Natural killer cell (primary cell): ENCODE data around the gene AGTRAP. TPM values are rescaled to one million over a fixed set of nuclear protein-coding genes. Genes with fewer than 3 reads are reported as not detected.

Experiments
- ATAC-seq, 3 donors: fragments of 150-1000 bp in 2 of 3; fragments of 200-7000 bp in 1 of 3; cut with Tn5 transposase; 1 replicate in 1 of 3; 2 replicates in 2 of 3; pipeline ENCODE4 v1.10.0; 2021; ENCODE audit warnings: mild to moderate bottlenecking in 2 of 3, moderate library complexity in 2 of 3
- DNase-seq, 2 donors: peaks; one replicate each; pipeline versions ENCODE4 v3.0.0 to v3.0.0-alpha.2; 2013 to 2021; ENCODE audit warnings: mixed read lengths in 1 of 2
- H3K27ac ChIP-seq: one replicate; pipeline ENCODE4 v1.5.1; 2013; ENCODE audit warnings: mild to moderate bottlenecking, low read length
- H3K27me3 ChIP-seq: one replicate; pipeline ENCODE4 v1.6.1; 2013; ENCODE audit warnings: low read length; ENCODE audit not compliant: control insufficient read depth, insufficient read depth
- H3K36me3 ChIP-seq: one replicate; pipeline ENCODE4 v1.6.1; 2013; ENCODE audit warnings: low read length; ENCODE audit not compliant: control insufficient read depth, insufficient read depth
- H3K4me1 ChIP-seq: one replicate; pipeline ENCODE4 v1.6.1; 2013; ENCODE audit warnings: low read length; ENCODE audit not compliant: control insufficient read depth, insufficient read depth
- H3K4me3 ChIP-seq: one replicate; pipeline ENCODE4 v1.5.1; 2013; ENCODE audit warnings: low read length
- H3K9me3 ChIP-seq: one replicate; pipeline ENCODE4 v1.6.1; 2013; ENCODE audit warnings: low read length; ENCODE audit not compliant: control insufficient read depth, insufficient read depth
- H3K27ac Mint-ChIP-seq, 2 donors: one replicate each; pipeline ENCODE4 v1.8.0; 2022; ENCODE audit warnings: mild to moderate bottlenecking in 2 of 2, mixed read lengths in 2 of 2, moderate library complexity in 1 of 2
- H3K27me3 Mint-ChIP-seq, 2 donors: one replicate each; pipeline ENCODE4 v1.8.0; 2022; ENCODE audit warnings: low read depth in 2 of 2, mixed read lengths in 2 of 2
- H3K36me3 Mint-ChIP-seq: one replicate; pipeline ENCODE4 v1.8.0; 2022; ENCODE audit warnings: mixed read lengths
- H3K4me1 Mint-ChIP-seq, 2 donors: one replicate each; pipeline ENCODE4 v1.8.0; 2022; ENCODE audit warnings: mixed read lengths in 2 of 2
- H3K4me3 Mint-ChIP-seq: one replicate; pipeline ENCODE4 v1.8.0; 2022; ENCODE audit warnings: mild to moderate bottlenecking, moderate library complexity, mixed read lengths
- H3K9me3 Mint-ChIP-seq, 2 donors: one replicate each; pipeline ENCODE4 v1.8.0; 2022; ENCODE audit warnings: mixed read lengths in 2 of 2
- CTCF ChIP-seq: fragments of 200-600 bp; IDR thresholded peaks from one replicate; pipeline ENCODE4 v1.8.0; 2022; ENCODE audit warnings: antibody characterized with exemption
- WGBS: methylation state at CpG from one replicate; pipeline ENCODE4 v1.1.7; 2013; ENCODE audit warnings: missing lambda C conversion rate; ENCODE audit not compliant: insufficient coverage; 5-methylcytosine and 5-hydroxymethylcytosine counted together
- intact Hi-C: fragments of 100-400 bp; cut with micrococcal nuclease; formaldehyde crosslinking; loops from one replicate; pipeline ENCODE4 v1.14.2; 2022
- total RNA-seq, 4 donors: library from RNA; stranded (reverse); fragments of 120-200 nt in 1 of 4; gene quantifications; one replicate each; pipeline versions ENCODE4 v1.2.3 to v1.2.4, GENCODE V29; 2013 to 2022

The AGTRAP gene
- total RNA-seq, result 100 to 1,000 TPM in 2 of 3 donors, 10 to 100 TPM in 1; 94.6 to 122 (median 104) TPM
- total RNA-seq (2013), result 72.1 TPM

GRCh38 chr1:11735854-11736745 lies at the start of gene AGTRAP:
Gene AGTRAP, plus strand, starts transcription at chr1:11736136. Its CDS starts 73 bp downstream, at chr1:11736209.
- ATAC-seq (peak; percentile 67 to 78 (median 74)), DNase-seq (peak; percentile 84 to 94)
- H3K4me1 ChIP-seq, result peaks cover 77% of the 10 kb centered on the region
- H3K27ac ChIP-seq, result peak within 1 kb of the TSS; percentile 62
- H3K27me3 ChIP-seq, result no peaks in the 10 kb centered on the region
- Mint-ChIP-seq H3K9me3 (no peaks in the 10 kb centered on the region), H3K36me3 (no peaks in the 10 kb centered on the region), H3K27me3 (no peaks in the 10 kb centered on the region), H3K4me1 (peaks cover 70 to 74% of the 10 kb centered on the region in 2 donors), H3K27ac (peak within 1 kb of the TSS; percentile 87 to 98), H3K4me3 (peak within 1 kb of the TSS; percentile 93)
- no peaks in the 10 kb centered on the region for H3K9me3 ChIP-seq
- H3K4me3 ChIP-seq, result peak within 1 kb of the TSS; percentile 72
- H3K36me3 ChIP-seq, result no peaks in the 10 kb centered on the region
- 3% methylated on average over 59 of the region's 59 CpGs for WGBS
- no peak for TF ChIP-seq CTCF
- intact Hi-C loops, result loop anchor here (2.0 to 10.0 kb wide), 2 partner anchors 67 to 471 kb away; partner anchors contain the start of gene MTOR

GRCh38 chr1:11688506-11688905 lies 47.4 kb upstream of the AGTRAP start:
- Histone ChIP-seq H3K27me3 (peaks cover 13% of the 10 kb centered on the region), H3K4me3 (no peak overlapping the region), H3K4me1 (peaks cover 27% of the 10 kb centered on the region), H3K36me3 (no peaks in the 10 kb centered on the region), H3K9me3 (no peaks in the 10 kb centered on the region), H3K27ac (no peak overlapping the region)
- H3K4me3 Mint-ChIP-seq, result no peak overlapping the region
- no peak for TF ChIP-seq CTCF
- peaks cover 30 to 33% of the 10 kb centered on the region in 2 donors for H3K4me1 Mint-ChIP-seq
- peaks cover 0 to 22% of the 10 kb centered on the region in 2 donors for H3K27me3 Mint-ChIP-seq
- intact Hi-C loops, result loop anchor here (2.0 kb wide), 1 partner anchor 14 kb away; no protein-coding TSS in a partner anchor
- H3K9me3 Mint-ChIP-seq, result no peaks in the 10 kb centered on the region
- ATAC-seq (no peak), DNase-seq (no peak)
- no peak overlapping the region for H3K27ac Mint-ChIP-seq
- H3K36me3 Mint-ChIP-seq, result no peaks in the 10 kb centered on the region
- WGBS, result 91% methylated on average over 4 of the region's 4 CpGs

- no peaks in the 10 kb centered on the region for H3K36me3 ChIP-seq
- no peak for TF ChIP-seq CTCF
- no peaks in the 10 kb centered on the region for H3K36me3 Mint-ChIP-seq
- H3K27me3 Mint-ChIP-seq, result peaks cover 0 to 22% of the 10 kb centered on the region in 2 donors
- WGBS, result 4% methylated on average over 64 of the region's 64 CpGs
- no peak overlapping the region for H3K27ac ChIP-seq
- peaks cover 41% of the 10 kb centered on the region for H3K4me1 ChIP-seq
- ATAC-seq, result no peak
- no peaks in the 10 kb centered on the region for H3K9me3 Mint-ChIP-seq
- peaks cover 16% of the 10 kb centered on the region for H3K27me3 ChIP-seq
- H3K27ac Mint-ChIP-seq, result peak overlapping the region; percentile 35 to 37
- H3K4me1 Mint-ChIP-seq, result peaks cover 38 to 41% of the 10 kb centered on the region in 2 donors
- intact Hi-C loops, result no loop called here
- DNase-seq, result no peak
- peak overlapping the region; percentile 87 for H3K4me3 Mint-ChIP-seq
- H3K9me3 ChIP-seq, result no peaks in the 10 kb centered on the region
- peak overlapping the region; percentile 16 for H3K4me3 ChIP-seq
Observed at GRCh38 chr1:11690397-11691301, 45.3 kb upstream of the AGTRAP start.
